NCI-H524 treated with DMSO at 0.1 percent for 48 hours (cell line): Measurements from ENCODE around the gene DDX42.
"Not testable (repeated sequence)": the region's sequence is repeated elsewhere in the genome, so short reads cannot be mapped to it uniquely, and the experiment has no call there.

ENCODE experiments used
- DNase-seq: peaks from one replicate; lab custom pipeline; 2025; lab: John Stamatoyannopoulos, UW

The DDX42 gene

GRCh38 chr17:63780928-63781327 is 7.0 kb downstream of the DDX42 start:
- no peak for DNase-seq

GRCh38 chr17:63783522-63783921 is 9.6 kb downstream of the DDX42 start:
- DNase-seq: no peak

- no peak for DNase-seq
These were observed 11.6 kb downstream of the DDX42 start for GRCh38 chr17:63785556-63785955.

DNA sequence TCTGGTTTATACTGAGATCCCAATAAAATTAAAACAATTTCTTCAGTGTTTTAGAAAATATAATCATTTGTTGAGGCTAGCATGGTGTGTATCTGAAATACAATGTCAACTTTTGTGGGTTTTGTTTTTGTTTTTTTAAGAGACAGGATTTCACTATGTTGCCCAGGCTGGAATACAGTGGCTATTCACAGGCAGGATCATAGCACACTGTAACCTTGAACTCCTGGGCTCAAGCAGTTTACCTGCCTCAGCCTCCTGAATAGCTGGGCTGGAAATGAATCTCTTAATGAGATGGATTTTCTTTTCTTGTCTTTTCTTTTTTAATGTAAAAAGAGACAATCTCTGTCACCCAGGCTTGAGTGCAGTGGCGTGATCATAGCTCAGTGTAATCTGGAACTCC is 12.1 kb downstream of the DDX42 start:
- DNase-seq: no peak

GRCh38 chr17:63786971-63787711 is 13.2 kb downstream of the DDX42 start:
- DNase-seq: no peak

- no peak for DNase-seq
These were observed 16.1 kb downstream of the DDX42 start for GRCh38 chr17:63790057-63790456.

GRCh38 chr17:63792055-63792729 is 18.2 kb downstream of the DDX42 start:
- DNase-seq: no peak

DNA sequence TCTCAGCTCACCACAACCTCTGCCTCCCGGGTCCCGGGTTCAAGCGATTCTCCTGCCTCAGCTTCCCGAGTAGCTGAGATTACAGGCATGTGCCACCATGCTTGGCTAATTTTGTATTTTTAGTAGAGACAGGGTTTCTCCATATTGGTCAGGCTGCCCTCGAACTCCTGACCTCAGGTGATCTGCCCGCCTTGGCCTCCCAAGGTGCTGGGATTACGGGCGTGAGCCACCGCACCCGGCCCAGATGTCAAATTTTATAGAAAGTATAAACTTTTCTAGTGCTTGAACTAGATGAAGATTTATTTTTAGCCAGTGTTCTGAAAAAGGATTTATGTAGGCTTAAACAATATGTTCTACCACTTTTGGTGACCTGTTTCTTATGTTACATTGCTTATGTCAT is 22.4 kb downstream of the DDX42 start:
- DNase-seq: not testable (repeated sequence)

DNA sequence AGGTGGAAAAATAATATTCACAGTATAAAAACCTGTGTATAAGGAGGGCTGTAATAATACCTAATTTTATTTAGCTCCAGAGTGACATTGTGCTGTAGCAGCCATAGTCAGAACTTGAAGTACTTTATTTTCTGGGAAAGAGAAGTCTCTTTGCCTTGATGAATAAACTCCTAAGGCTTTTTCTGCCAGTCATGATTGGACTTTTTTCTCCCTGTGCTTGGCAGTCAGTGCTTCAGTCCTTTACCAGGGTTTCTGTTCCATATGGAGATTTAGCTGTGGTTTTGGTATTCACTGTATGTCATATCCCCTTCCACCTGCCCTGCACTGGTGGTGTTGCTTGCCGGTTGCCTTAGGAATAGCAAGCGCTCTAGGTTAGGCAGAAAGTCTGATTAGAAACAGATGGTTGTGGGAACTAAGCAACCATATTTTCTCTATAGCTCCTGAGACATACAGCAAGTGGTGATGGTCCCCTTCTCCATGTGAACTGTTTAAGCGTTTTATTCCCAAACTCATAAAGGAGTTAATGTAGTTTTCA is 24.7 kb downstream of the DDX42 start:
- DNase-seq: no peak

GRCh38 chr17:63800783-63801182 is 26.8 kb downstream of the DDX42 start:
- no peak for DNase-seq

GRCh38 chr17:63804328-63804727 is 30.4 kb downstream of the DDX42 start:
- DNase-seq: no peak

DNA sequence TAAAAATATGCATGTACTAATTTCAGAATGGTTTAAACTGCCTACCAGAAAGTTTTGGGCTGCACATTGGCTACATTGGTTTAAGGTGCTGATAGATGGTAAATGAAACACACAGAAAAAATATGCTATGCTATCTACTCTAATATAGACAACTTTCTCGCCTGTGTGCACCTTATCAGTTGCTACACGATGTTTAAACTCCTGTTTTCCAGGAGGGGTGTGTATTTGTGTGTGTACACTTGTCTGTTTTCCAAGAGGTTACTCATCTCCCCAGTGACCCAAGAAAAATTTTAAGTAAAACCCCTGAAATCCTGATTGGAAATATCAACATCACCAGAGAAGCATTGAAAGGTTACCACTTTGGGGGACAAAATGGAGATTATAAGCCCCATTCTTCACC is 31.6 kb downstream of the DDX42 start:
- DNase-seq: no peak

DNA sequence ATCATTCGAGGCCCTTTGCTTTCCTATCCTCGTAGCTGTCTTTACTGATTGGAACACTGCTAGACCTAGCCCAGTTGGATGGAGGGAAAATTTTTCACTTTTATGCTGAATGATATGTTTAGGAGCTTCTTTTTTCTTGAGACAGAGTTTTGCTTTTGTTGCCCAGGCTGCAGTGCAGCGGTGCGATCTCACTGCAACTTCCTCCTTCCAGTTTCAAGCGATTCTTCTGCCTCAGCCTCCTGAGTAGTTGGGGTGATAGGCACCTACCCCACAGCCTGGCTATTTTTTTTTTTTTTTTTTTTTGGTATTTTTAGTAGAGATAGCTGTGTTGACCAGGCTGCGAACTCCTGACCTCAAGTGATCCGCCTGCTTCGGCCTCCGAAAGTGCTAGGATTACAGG is 36.0 kb downstream of the DDX42 start:
- no peak for DNase-seq

DNA sequence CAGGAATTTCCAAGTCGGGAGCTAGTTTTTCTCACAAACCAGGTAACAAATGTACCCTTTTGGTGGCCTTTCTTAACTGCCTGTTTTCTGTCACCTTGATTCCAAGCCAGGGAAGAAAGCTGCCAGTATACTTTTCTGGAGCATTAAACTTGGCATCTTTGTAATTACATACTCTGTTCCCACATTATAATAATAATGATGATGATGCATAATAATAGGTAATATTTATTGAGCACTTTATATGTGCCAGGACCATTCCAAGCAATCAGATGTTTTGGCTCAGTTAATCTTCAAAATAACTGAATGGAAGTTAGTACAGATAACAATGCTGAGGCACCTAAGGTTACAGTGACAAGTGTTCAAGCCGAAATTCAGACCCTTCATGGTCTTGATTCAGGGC is 42.2 kb downstream of the DDX42 start:
- DNase-seq: no peak

- no peak for DNase-seq
These were observed 42.7 kb downstream of the DDX42 start for GRCh38 chr17:63816669-63817068.

DNA sequence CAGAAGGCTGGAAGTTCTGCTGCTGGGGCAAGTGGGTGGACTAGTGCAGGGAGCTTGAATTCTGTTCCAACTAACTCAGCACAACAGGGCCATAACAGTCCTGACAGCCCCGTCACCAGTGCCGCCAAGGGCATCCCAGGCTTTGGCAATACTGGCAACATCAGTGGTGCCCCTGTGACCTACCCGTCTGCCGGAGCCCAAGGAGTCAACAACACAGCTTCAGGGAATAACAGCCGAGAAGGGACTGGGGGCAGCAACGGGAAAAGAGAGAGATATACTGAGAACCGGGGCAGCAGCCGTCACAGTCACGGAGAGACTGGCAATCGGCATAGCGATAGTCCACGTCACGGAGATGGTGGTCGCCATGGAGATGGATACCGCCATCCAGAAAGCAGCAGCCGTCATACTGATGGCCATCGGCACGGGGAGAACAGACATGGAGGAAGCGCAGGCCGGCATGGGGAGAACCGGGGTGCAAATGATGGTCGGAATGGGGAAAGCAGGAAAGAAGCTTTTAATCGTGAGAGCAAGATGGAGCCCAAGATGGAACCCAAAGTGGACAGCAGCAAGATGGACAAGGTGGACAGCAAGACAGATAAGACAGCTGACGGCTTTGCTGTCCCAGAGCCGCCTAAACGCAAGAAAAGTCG is 43.9 kb downstream of the DDX42 start:
- DNase-seq: no peak

DNA sequence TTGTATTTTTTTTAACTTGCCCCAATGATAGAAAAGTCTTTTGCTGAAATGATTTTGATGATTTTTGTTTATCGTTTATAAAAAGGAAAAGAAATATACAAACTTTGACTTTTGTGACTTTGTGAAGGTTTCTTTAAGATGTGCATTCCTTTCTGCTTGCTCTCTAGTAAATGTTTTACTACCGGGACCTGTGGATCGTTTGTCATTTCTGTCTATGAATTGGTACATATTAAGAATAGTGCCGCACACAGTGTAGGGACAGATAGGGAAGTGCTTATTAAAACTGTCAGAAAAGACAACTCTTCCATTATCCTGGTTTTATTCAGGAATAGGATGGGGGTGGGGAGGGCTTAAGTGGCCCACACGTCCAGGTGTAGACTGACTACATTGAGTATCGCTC is 45.2 kb downstream of the DDX42 start:
- no peak for DNase-seq

DNA sequence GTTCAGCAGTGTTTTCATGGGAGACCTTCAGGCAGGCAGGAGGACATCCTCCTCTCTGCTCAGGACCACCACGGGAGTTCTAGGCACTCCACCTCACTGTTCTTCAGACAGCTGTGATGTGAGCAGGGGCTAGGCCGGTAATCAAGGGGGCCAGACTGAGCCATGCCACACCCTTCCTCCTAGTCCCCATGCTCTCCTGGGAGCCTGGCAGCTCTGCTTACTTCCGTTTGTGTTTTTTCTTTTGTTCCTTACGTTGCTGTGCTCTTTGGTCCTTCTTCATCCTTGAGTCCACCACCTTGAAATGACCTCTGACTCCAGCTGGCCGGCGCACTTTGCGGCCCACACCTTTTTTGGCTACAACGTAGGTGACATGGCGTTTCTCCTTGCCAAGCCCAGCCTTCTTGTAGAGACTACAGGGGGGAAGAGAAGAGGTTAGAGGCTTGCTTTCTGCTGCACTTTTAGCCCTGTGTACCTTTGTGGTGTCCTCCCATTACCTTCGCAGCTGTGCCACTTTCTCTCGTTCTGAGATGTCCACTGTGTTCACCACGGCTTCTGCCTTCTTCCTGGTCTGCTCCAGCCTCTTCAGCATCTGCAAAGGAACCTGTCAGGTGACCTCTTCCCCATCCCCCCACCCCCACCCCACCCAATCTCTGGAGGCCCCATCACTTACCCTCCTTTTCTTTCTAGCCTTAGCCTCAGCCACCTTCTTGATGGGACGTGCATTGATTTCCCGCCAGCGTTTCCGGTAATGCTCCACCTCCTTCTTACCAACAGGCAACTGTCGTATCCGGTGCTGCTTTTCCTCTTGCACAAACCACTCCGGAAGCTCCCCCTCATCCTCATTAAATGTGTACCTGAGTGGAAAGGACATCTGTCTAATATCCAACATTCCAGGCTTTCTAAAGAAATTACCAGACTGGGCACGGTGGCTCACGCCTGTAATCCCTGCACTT is 45.9 kb downstream of the DDX42 start:
- DNase-seq: no peak

DNA sequence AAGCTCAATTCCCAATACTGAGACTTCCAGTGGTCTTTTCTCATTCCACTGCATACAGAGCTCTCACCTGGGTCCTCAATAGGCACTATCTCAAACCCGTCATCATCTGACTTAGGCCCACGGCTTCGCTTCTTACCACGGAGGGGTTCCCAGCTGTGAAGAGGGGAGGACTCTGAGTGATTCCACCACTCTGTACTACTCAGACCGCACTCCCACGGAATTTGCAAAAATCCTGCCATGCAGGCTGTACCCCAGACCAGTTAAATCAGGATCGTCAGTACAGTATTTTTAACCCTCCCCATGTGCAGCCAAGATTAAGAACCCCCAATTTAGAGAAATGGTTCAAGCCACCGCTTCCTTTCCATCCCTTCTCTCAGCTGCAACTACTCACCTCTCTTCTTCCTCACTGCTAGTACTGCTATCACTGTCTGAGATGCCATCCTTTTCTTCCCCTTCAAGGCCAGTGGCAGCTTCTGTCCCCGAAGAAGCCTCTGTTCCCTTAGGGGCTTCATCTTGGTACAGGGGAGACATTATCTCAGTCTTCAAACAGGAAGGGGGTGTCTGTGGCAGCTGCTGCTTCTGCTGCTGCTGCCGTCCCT is 47.1 kb downstream of the DDX42 start:
- no peak for DNase-seq

DNA sequence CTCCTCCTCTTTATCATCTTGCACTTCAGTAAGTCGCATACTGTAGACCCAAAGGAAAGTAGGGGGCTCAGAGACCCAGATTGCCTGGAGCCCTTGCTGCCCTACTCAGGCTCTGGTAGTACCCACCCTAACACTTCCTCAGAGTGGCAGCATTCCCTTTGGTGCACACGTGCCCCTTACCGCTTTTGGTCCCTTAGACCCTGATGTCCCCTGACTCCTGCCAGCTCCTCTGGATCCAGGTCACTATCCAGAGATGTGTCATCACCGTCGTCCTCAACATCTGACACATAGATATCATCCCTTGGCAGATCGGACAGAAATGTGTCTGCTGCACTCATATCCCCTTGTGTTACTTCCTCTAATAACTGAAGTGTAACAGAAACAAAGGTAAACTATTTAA is 47.8 kb downstream of the DDX42 start:
- no peak for DNase-seq

- no peak for DNase-seq
These were observed 48.6 kb downstream of the DDX42 start for GRCh38 chr17:63822537-63822936.
